GM20431 (cell line): ENCODE results near the gene LRFN2.

Source experiments
- in situ Hi-C: fragments of 300-500 bp; cut with MseI, MboI; formaldehyde crosslinking; loops from one replicate; pipeline ENCODE4 v1.15.0; 2020; ENCODE audit warnings: low sequenced_read_pairs; ENCODE audit not compliant: unreplicated experiment

LRFN2 gene

GRCh38 chr6:40588070-40588384 is 863 bp upstream of the LRFN2 start:
- in situ Hi-C loops: no loop called here

- in situ Hi-C loops: no loop called here
These were observed 579 bp downstream of the LRFN2 start for GRCh38 chr6:40586369-40587201.

- in situ Hi-C loops: no loop called here
These were observed 1.4 kb downstream of the LRFN2 start for GRCh38 chr6:40585651-40586269.

- in situ Hi-C loops: no loop called here
These were observed 1.9 kb downstream of the LRFN2 start for GRCh38 chr6:40585223-40585622.

- in situ Hi-C loops: no loop called here
These were observed 2.4 kb downstream of the LRFN2 start for GRCh38 chr6:40584741-40585140.

- in situ Hi-C loops: no loop called here
These were observed 3.5 kb downstream of the LRFN2 start for GRCh38 chr6:40583709-40584108.

GRCh38 chr6:40582892-40583291 is 4.3 kb downstream of the LRFN2 start:
- in situ Hi-C loops: no loop called here

- in situ Hi-C loops: no loop called here
These were observed 8.1 kb downstream of the LRFN2 start for GRCh38 chr6:40579101-40579500.

- in situ Hi-C loops: no loop called here
These were observed 9.5 kb downstream of the LRFN2 start for GRCh38 chr6:40577672-40578071.

GRCh38 chr6:40573221-40573620 is 13.9 kb downstream of the LRFN2 start:
- in situ Hi-C loops: no loop called here

- in situ Hi-C loops: no loop called here
These were observed 17.8 kb downstream of the LRFN2 start for GRCh38 chr6:40569162-40569910.

GRCh38 chr6:40568062-40568708 is 19.0 kb downstream of the LRFN2 start:
- in situ Hi-C loops: no loop called here

- in situ Hi-C loops: no loop called here
These were observed 24.1 kb downstream of the LRFN2 start for GRCh38 chr6:40563111-40563510.

GRCh38 chr6:40559056-40559455 is 28.1 kb downstream of the LRFN2 start:
- in situ Hi-C loops: no loop called here

- in situ Hi-C loops: no loop called here
These were observed 29.1 kb downstream of the LRFN2 start for GRCh38 chr6:40558102-40558501.

GRCh38 chr6:40556881-40557280 is 30.3 kb downstream of the LRFN2 start:
- in situ Hi-C loops: no loop called here

GRCh38 chr6:40556023-40556422 is 31.1 kb downstream of the LRFN2 start:
- in situ Hi-C loops: no loop called here

GRCh38 chr6:40555092-40555491 is 32.1 kb downstream of the LRFN2 start:
- in situ Hi-C loops: no loop called here

- in situ Hi-C loops: no loop called here
These were observed 34.2 kb downstream of the LRFN2 start for GRCh38 chr6:40552941-40553340.

GRCh38 chr6:40551966-40552505 is 35.1 kb downstream of the LRFN2 start:
- in situ Hi-C loops: no loop called here
